Kidney (tissue), 14 donors: ENCODE results near the gene VANGL1. TPM values are rescaled to one million over a fixed set of nuclear protein-coding genes. Genes with fewer than 3 reads are reported as not detected.

Experiments
- DNase-seq, 5 donors: peaks; one replicate each; pipeline ENCODE4 v3.0.0-alpha.2; 2013 to 2020
- FAIRE-seq: peaks from 2 replicates; lab custom pipeline; 2012; peaks lifted over from hg19 to GRCh38; lab: Jason Lieb, UNC
- H3K27ac ChIP-seq, 2 donors: one replicate each; pipeline ENCODE4 v1.7.0; 2013; ENCODE audit warnings: low read depth in 2 of 2, low read length in 2 of 2, inconsistent platforms in 1 of 2
- H3K27me3 ChIP-seq: one replicate; pipeline ENCODE4 v1.7.1; 2013; ENCODE audit warnings: low read length, inconsistent platforms; ENCODE audit not compliant: control insufficient read depth, insufficient read depth
- H3K36me3 ChIP-seq, 3 donors: one replicate each; pipeline versions ENCODE4 v1.7.0 to v1.7.1; 2013; ENCODE audit warnings: low read length in 3 of 3, control low read depth in 1 of 3, inconsistent platforms in 1 of 3; ENCODE audit not compliant: insufficient read depth in 3 of 3, control insufficient read depth in 2 of 3
- H3K4me1 ChIP-seq, 3 donors: one replicate each; pipeline versions ENCODE4 v1.7.0 to v1.7.1; 2013; ENCODE audit warnings: low read length in 3 of 3, inconsistent platforms in 1 of 3, low read depth in 1 of 3; ENCODE audit not compliant: control insufficient read depth in 2 of 3, insufficient read depth in 2 of 3
- H3K4me3 ChIP-seq, 3 donors: one replicate each; pipeline versions ENCODE4 v1.7.0 to v1.8.1; 2013; ENCODE audit warnings: low read length in 3 of 3, control low read depth in 1 of 3, inconsistent platforms in 1 of 3
- H3K9ac ChIP-seq, 3 donors: one replicate each; pipeline versions ENCODE4 v1.7.0 to v1.7.1; 2013; ENCODE audit warnings: low read length in 3 of 3, control low read depth in 1 of 3, inconsistent platforms in 1 of 3
- H3K9me3 ChIP-seq, 3 donors: one replicate each; pipeline versions ENCODE4 v1.7.0 to v1.7.1; 2013; ENCODE audit warnings: low read length in 3 of 3, control low read depth in 1 of 3, inconsistent platforms in 1 of 3; ENCODE audit not compliant: control insufficient read depth in 2 of 3, insufficient read depth in 1 of 3
- CTCF ChIP-seq: IDR thresholded peaks from 3 replicates; pipeline ENCODE4 v1.5.1; 2012; ENCODE audit warnings: mild to moderate bottlenecking, moderate library complexity, borderline replicate concordance; ENCODE audit not compliant: insufficient read depth; ENCODE audit errors: extremely low read depth
- intact Hi-C: fragments of 100-400 bp; cut with DNase I; formaldehyde crosslinking; loops from one replicate; pipeline ENCODE4 v1.11.1; 2022
- polyA plus RNA-seq: library from polyadenylated mRNA; stranded (reverse); fragments of 350-450 nt; fragmentation: Illumina TruSeq; extraction: RNeasy Lipid Tissue Mini Kit (QIAGEN cat#74804); gene quantifications from one replicate; pipeline ENCODE4 v1.2.3, GENCODE V29; 2014; ENCODE audit warnings: low read depth, low replicate concordance; ENCODE audit not compliant: insufficient read depth
- total RNA-seq: library from RNA; stranded (reverse); fragmentation: NEBNext Ultra II Directional; extraction: Animal tissue kit (Norgen Biotek cat#: 25700); gene quantifications from one replicate; pipeline ENCODE4 v1.2.1, GENCODE V29; 2021
- donor health status: control.
- donor health status: control.
- donor health status: control.
- donor health status: control.
- donor health status: control.
- donor health status: DM: yes; HTN: yes; CAD: no.
- donor health status: Normal renal cell carcinoma (clear cell type).

The VANGL1 gene
- total and polyA plus RNA-seq, 2 donors from 2014 or later, result 2.7 to 12.3 TPM

GRCh38 chr1:115669886-115670285 lies 28.1 kb downstream of the VANGL1 start:
- intact Hi-C loops, result no loop called here

GRCh38 chr1:115670476-115671175 lies 28.9 kb downstream of the VANGL1 start:
- H3K27me3 ChIP-seq, result no peaks in the 10 kb centered on the region
- intact Hi-C loops, result no loop called here
- no peaks in the 10 kb centered on the region for H3K9me3 ChIP-seq

More at GRCh38 chr1:115669886-115670285, 28.1 kb downstream of the VANGL1 start:
- Histone ChIP-seq H3K9ac (no peak overlapping the region), H3K4me1 (no peaks in the 10 kb centered on the region), H3K4me3 (no peak overlapping the region), H3K9me3 (no peaks in the 10 kb centered on the region), H3K27me3 (no peaks in the 10 kb centered on the region), H3K36me3 (peaks cover 0 to 11% (median 0%) of the 10 kb centered on the region in 3 donors), H3K27ac (no peak overlapping the region)
- TF ChIP-seq CTCF, result no peak
- FAIRE-seq, result no peak
- DNase-seq, result no peak

GRCh38 chr1:115671176-115671934 lies 29.6 kb downstream of the VANGL1 start:
- Histone ChIP-seq H3K4me3 (no peak overlapping the region), H3K4me1 (peaks cover 0 to 4% (median 0%) of the 10 kb centered on the region in 3 donors), H3K27ac (no peak overlapping the region), H3K9me3 (no peaks in the 10 kb centered on the region), H3K27me3 (no peaks in the 10 kb centered on the region), H3K9ac (no peak overlapping the region), H3K36me3 (peaks cover 0 to 11% (median 0%) of the 10 kb centered on the region in 3 donors)
- peak in 4 of 5 donors; percentile 61 to 65 (median 64) for DNase-seq
- no peak for FAIRE-seq
- intact Hi-C loops, result no loop called here
- no peak for TF ChIP-seq CTCF

More at GRCh38 chr1:115670476-115671175, 28.9 kb downstream of the VANGL1 start:
- Histone ChIP-seq H3K36me3 (peaks cover 0 to 11% (median 0%) of the 10 kb centered on the region in 3 donors), H3K27ac (no peak overlapping the region), H3K9ac (no peak overlapping the region), H3K4me1 (no peaks in the 10 kb centered on the region), H3K4me3 (no peak overlapping the region)
- no peak for FAIRE-seq
- no peak for TF ChIP-seq CTCF
- peak in 4 of 5 donors; percentile 62 to 75 (median 65) for DNase-seq
